HEK293 (cell line): ENCODE results near the gene CSMD2.

Experiments used
- CTCF ChIP-seq: fragments of 450-650 bp; formaldehyde crosslinking; IDR thresholded peaks from 2 replicates; pipeline ENCODE4 v1.5.1; 2016; ENCODE audit warnings: missing biosample characterization, missing genetic modification characterization
- KLF16 ChIP-seq: fragments of 450-650 bp; formaldehyde crosslinking; IDR thresholded peaks from 2 replicates; pipeline ENCODE4 v1.5.1; 2017; ENCODE audit warnings: missing biosample characterization, missing genetic modification characterization
- ZBTB20 ChIP-seq: fragments of 450-650 bp; formaldehyde crosslinking; IDR thresholded peaks from 2 replicates; pipeline ENCODE4 v1.5.1; 2016; ENCODE audit warnings: missing biosample characterization, missing genetic modification characterization
- ZBTB7A ChIP-seq: fragments of 450-650 bp; formaldehyde crosslinking; IDR thresholded peaks from 2 replicates; pipeline ENCODE4 v1.5.1; 2016; ENCODE audit warnings: low read depth, missing biosample characterization, missing genetic modification characterization
- ZNF23 ChIP-seq: fragments of 450-650 bp; formaldehyde crosslinking; IDR thresholded peaks from 2 replicates; pipeline ENCODE4 v1.5.1; 2016; ENCODE audit warnings: missing biosample characterization, missing genetic modification characterization, borderline replicate concordance
- ZNF664 ChIP-seq: fragments of 450-650 bp; formaldehyde crosslinking; IDR thresholded peaks from 2 replicates; pipeline ENCODE4 v1.5.1; 2016; ENCODE audit warnings: missing biosample characterization, missing genetic modification characterization
- ZNF777 ChIP-seq: fragments of 450-650 bp; formaldehyde crosslinking; IDR thresholded peaks from 2 replicates; pipeline ENCODE4 v1.5.1; 2017; ENCODE audit warnings: missing biosample characterization, missing genetic modification characterization, borderline replicate concordance
- ZNF830 ChIP-seq: fragments of 450-650 bp; IDR thresholded peaks from 2 replicates; pipeline ENCODE4 v1.5.0; 2018; ENCODE audit warnings: missing biosample characterization, missing genetic modification characterization, low read depth, mild to moderate bottlenecking, moderate library complexity
- ZSCAN30 ChIP-seq: fragments of 450-650 bp; IDR thresholded peaks from 2 replicates; pipeline ENCODE4 v1.5.1; 2018; ENCODE audit warnings: missing biosample characterization, mild to moderate bottlenecking, missing genetic modification characterization, moderate library complexity

DNA sequence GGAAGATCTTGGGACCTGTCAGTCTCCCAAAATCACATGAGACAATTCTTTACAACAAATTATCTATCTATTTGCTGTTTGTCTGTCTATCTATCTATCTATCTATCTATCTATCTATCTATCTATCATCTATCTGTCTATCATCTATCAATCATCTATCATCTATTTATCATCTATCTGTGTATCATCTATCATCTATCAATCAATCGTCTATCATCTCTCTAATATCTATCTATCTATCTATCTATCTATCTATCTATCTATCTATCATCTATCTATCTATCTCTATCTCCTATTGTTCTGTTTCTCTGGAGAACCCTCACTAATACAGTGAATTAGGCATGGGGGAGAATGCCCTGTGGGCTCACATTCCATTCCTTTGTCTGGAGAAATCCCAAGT lies 374.5 kb downstream of the CSMD2 start:
- TF ChIP-seq ZNF664 (tag by site-specific recombination), result no peak
- no peak for TF ChIP-seq CTCF
- no peak for TF ChIP-seq ZSCAN30 (tag by site-specific recombination)
- TF ChIP-seq ZNF23 (tag by site-specific recombination), result no peak
- TF ChIP-seq ZBTB20 (tag by site-specific recombination), result no peak
- no peak for TF ChIP-seq ZNF777 (tag by site-specific recombination)
- TF ChIP-seq ZBTB7A, result no peak
- no peak for TF ChIP-seq KLF16 (tag by site-specific recombination)
- TF ChIP-seq ZNF830, result no peak
